Activated T-helper 1 cell treated with Interleukin-2 at 50 U/mL for 16 hours (primary cell): ENCODE data around the gene AHRR.
"Not testable (repeated sequence)": the region's sequence is repeated elsewhere in the genome, so short reads cannot be mapped to it uniquely, and the experiment has no call there.

ENCODE experiments used
- DNase-seq: peaks from one replicate; pipeline ENCODE4 v3.0.0-alpha.2; 2020; ENCODE audit warnings: low read depth

Gene AHRR

GRCh38 chr5:321230-321725 lies at the start of gene AHRR:
AHRR (plus strand) TSS chr5:321714; CDS start chr5:343903, 22,189 bp downstream.
- no peak for DNase-seq

GRCh38 chr5:271828-272167 lies 49.7 kb upstream of the AHRR start:
- not testable (repeated sequence) for DNase-seq

DNA sequence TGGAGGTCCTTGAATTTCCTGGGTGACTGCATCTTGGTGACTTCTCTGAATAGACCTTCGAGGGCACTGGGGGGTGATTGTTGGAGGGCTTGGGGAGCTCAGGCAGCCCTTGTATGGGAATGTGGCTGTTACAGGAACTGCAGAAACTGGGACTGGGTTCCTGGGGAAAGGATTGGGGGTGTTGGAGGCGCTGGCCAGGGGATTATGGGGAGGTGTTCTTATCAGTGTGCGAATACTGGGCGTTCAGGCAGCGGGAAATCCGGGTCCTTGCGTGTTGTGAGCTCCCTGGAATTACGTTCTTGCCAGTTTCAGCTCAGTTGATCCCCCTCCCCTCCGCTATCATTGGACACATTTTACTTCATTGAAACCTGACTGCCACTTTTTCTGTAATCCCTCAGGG lies 48.4 kb upstream of the AHRR start:
- not testable (repeated sequence) for DNase-seq

GRCh38 chr5:273491-273890 lies 48.0 kb upstream of the AHRR start:
- DNase-seq: not testable (repeated sequence)

DNA sequence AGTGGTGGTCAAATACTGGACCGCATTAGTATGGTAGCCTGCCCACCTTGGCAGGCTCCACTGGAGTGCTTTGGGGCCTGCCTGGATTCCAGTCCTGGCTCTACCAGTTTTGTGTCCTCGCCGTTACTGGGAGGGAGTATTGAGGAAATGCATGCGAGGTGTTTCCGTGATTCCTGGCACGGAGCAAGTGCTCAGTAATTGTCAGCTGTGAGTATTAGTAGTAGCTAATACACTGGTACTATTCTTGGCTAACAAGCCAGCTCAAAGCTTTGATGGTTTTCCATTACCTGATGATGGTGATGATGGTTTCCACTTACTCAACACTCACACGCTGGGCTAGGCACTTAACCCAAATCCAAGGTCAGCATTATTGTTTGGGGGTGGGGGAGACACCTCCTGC lies 47.2 kb upstream of the AHRR start:
- DNase-seq: not testable (repeated sequence)

DNA sequence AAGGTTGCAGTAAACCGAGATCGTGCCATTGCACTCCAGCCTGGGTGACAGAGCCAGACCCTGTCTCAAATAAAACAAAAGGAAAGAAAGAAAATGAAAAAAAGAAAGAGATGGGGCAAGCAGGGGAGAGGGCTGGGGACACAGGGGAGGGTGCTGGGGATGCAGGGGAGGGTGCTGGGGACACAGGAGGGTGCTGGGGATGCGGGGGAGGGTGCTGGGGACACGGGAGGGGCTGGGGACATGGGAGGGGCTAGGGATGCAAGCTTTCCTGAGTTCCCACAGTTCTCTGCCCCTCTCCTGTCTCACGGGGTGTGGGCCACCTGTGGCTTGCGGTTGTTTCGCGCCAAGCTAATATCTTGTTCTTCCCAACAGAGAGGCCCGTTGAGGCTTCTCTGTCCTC lies 42.9 kb upstream of the AHRR start:
- no peak for DNase-seq

DNA sequence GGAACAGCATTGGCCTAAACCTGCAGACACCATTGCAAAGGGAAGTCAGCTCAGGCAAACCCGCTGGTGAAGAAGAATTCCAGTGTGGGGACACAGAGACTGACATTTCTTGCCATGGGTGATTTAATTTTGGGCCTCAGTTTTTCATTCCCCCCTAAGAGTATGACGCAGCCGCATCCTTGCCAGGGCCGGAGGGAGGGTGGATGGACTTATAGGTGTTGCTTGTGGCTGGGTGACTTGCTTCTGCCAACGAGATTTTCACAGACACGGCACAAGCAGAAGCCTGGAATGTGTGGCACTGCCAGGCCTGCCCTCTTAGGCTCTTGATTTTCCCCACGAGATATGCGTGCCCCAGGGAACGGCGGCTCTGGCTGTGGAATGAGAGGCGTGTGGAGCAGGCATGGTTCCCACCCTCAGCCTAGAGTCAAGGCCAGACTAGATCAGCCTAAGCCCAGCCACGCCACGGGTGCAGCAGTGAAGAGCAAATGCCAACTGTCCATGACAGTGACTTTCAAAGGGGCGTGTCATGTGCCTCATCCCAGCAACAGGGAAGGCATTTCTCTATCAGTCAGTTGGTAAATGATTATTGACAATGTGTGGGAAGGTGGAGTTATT lies 42.4 kb upstream of the AHRR start:
- not testable (repeated sequence) for DNase-seq

- DNase-seq: no peak
Observed at GRCh38 chr5:285991-286557, 35.4 kb upstream of the AHRR start.

- DNase-seq: not testable (repeated sequence)
Observed at GRCh38 chr5:290200-290599, 31.3 kb upstream of the AHRR start.

GRCh38 chr5:291345-291744 lies 30.2 kb upstream of the AHRR start:
- not testable (repeated sequence) for DNase-seq

DNA sequence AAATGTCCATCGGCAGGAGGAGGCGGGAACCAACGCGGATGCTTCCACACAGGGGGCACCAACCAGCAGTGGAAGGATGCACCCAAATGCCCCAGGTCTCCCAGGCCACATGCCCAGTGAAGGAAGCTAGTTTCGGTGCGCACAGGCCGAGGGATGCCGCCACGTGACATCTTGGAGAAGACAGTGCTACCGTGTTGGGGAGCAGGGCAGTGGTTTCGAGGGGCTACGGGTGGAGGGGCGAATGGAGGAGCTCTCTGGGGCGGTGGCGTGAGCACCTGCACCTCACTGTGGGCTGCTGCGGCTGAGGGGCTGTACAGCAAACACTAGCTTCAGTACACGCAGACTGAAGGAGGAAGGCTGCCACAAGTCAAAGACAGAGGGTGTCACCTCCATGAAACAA lies 26.7 kb upstream of the AHRR start:
- DNase-seq: not testable (repeated sequence)

DNA sequence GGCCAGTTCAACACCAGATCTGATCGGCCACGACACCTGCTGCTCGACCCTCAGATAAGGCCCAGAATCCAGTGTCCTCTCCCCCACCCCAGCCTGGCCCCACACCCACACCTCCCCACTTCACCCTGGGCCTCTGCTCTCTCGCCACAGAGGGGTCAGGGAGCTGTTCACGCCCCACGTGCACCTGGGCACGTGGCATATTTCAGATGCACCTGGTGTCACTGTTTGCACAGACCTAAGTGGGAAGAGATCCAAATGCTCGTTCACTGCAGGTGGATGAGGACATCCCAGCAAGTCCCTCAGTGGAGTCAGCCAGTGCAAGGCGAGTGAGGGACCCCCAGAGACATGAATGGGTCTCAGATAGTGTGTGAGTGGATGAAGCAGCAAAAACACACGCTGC lies 25.3 kb upstream of the AHRR start:
- DNase-seq: not testable (repeated sequence)

DNA sequence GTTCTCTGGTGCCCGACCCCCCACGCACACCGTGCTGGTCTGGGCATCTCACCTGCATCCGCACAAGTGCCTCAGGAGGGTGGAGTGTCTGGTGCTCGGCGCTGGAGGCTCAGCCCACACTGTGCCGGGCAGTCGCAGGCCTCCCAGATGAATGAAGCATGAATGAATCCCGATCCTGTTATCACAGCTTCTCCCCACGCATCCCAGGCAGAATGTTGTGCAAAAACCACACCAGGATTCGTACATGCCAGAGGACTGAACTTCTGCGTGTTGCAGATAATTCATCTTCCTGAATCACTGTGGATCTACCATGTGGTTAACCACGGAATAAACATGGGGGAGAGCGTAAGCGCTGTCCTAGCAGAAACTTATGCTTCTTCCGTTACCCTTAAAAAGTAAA lies 24.6 kb upstream of the AHRR start:
- DNase-seq: not testable (repeated sequence)

DNA sequence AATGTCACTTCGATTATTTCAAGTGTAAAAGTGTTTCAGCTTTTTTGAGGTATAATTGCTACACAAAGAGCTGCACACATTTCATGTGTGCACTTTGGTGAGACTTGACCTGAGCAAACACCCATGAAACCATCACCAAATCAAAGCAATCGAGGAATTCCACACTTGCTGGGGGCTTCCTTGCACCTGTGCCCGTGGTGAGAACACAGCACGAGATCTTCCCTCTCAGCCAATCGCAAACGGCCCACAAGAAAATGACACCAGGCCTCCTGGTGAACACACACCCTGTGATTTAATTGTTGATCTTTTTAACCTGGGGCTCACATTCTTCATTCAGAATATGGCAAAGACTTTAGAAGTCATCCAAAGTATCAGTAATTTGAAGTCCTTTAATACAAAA lies 24.1 kb upstream of the AHRR start:
- DNase-seq: not testable (repeated sequence)

- DNase-seq: not testable (repeated sequence)
Observed at GRCh38 chr5:297991-298736, 23.4 kb upstream of the AHRR start.

- DNase-seq: no peak
Observed at GRCh38 chr5:298737-299125, 22.8 kb upstream of the AHRR start.

GRCh38 chr5:299921-300320 lies 21.6 kb upstream of the AHRR start:
- not testable (repeated sequence) for DNase-seq

GRCh38 chr5:300691-301435 lies 20.7 kb upstream of the AHRR start:
- DNase-seq: not testable (repeated sequence)

DNA sequence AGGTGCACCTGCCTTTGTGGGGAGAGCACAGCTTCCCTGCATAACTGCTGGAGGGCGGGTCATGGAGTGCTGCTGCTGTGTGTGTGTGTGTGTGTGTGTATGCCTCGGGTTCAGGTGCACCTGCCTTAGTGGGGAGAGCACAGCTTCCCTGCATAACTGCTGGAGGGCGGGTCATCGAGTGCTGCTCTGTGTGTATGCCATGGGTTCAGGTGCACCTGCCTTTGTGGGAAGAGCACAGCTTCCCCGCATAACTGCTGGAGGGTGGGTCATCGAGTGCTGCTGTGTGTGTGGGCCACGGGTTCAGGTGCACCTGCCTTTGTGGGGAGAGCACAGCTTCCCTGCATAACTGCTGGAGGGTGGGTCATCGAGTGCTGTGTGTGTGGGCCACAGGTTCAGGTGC lies 19.1 kb upstream of the AHRR start:
- DNase-seq: not testable (repeated sequence)

DNA sequence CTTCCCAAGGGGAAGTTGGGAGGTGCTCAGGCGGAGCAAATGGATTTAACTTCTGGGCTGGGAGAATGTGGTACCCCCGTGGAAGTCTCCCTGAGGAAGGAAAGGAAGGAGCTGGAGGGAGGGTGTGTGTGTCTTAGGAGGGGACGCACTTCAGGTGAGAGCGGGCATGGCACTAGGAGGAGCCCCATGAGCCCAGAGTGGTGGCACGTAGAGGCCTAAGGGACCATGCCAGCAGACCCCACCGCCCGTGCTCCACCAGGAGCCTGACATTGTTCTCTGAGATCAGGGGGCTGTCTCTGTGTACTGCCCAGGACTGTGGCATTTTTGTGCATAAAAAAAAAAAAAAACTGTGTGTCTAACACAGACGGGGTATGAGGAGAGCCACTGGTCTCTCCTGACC lies 18.5 kb upstream of the AHRR start:
- DNase-seq: no peak

DNA sequence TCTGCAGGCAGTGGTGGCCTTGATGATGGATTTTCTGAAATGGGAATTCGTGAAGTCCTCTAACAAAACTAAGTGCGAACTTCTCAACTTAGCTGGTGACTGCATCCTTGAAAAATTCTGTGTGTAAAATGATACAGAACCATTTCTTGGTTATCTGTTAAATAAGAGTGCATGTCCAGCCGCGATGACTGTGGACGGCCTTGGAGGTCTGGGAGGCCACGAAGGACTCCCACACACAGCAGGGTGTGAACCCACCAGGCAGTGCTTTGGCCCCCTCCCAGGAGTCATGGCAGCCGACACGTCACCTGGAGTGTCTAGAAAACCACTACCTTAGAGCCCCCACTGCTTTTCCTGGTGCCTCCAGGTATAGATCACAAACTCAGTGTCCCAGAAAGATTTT lies 17.8 kb upstream of the AHRR start:
- not testable (repeated sequence) for DNase-seq

- no peak for DNase-seq
Observed at GRCh38 chr5:305050-305449, 16.5 kb upstream of the AHRR start.

DNA sequence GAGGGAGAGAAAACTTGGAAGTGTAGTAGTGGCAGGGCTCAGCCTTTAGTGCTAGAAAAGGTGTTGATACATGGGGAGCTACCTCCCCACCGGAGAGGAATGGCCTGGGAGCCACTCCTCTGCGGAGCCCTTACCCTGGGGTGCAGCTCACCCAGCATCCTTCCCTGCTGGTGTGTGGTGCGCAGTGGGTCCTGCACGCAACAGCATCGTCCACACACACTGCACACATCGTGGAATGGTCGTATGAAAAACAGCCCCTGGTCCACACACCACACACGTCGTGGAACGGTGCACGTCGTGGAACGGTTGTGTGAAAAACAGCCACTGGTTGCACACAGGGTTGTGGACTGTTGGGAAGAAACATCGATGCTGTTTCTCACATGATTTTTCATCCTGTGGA lies 16.1 kb upstream of the AHRR start:
- DNase-seq: no peak
